Right forelimb (tissue), 1 donor: ENCODE data around the gene RUSC1.
"Not testable (repeated sequence)": the region's sequence is repeated elsewhere in the genome, so short reads cannot be mapped to it uniquely, and the experiment has no call there.

ENCODE experiments used
- DNase-seq: peaks from one replicate; pipeline ENCODE4 v3.0.0-alpha.2; 2018

RUSC1 gene

DNA sequence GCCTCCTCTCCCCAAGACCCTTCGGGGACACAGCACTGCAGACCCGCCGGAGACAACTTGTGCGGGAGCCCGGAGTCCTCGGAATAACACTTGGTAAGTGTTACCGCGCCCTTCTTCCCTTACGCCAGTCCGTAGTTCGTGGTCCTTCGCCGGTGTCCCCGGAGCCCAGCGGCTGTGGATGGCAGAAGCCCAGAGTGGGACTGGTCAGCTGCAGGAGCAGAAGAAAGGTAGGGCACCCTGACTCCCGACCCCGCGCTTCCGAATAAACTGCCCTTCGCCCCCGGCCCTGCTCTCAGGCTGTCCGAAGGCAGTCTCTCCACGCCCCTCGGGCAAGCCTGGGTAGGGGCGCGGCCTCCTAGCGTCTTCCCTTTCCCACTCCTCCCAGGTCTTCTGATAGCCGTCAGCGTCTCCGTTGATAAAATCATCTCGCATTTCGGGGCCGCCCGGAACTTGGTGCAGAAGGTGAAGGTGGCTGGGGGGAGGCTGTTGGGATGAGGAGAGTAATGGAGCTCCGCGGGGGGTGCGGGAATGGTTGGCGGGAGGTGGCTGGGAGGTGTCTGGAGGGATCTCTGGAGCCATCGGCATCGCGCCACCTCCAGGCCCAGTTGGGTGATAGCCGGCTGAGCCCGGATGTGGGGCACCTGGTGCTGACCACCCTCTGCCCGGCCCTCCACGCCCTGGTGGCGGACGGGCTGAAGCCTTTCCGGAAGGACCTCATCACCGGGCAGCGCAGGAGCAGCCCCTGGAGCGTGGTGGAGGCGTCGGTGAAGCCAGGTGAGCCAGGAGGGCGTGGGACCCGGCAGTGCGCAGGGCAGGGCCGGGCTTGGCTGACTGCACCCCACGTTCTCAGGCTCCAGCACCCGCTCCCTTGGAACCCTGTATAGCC lies 4.3 kb downstream of the RUSC1 start:
- peak; percentile 63 for DNase-seq

DNA sequence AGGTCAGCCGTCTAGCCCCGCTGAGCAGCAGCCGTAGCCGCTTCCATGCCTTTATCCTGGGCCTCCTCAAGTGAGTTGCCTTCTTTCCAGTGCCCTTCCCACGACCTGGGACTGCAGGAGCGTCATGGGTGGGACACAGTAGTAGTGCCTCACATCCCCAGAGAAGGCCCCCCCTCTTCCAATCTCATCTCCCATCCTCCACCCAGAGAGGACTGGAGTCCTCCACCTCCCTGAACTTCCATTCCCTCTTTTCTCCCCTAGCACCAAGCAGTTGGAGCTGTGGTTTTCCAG lies 4.9 kb downstream of the RUSC1 start:
- no peak for DNase-seq

DNA sequence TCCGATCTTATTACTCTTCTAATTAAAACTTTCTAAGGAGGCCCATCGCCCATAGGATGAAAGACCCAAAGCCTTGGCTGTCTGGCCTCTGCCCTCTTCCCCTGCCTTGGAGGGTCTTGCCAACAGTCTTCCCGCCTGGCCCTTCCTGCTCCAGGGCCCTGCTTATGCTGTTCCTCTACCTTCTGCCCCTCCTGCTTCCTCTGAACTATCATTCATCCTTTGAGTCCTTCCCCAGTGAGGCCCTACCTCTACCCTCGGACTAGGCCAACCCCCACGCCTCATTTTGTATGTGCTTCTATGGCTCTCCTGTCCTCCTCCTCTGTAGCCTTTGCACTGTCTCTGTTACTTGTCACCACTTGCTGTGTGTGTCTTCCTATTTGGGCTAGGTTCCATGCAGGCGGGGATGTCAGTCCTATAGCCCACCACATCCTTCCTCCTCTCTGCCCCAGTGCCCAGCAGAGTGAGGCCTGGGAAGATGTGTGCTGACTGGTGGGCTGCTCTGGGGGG lies 5.4 kb downstream of the RUSC1 start:
- DNase-seq: no peak

DNA sequence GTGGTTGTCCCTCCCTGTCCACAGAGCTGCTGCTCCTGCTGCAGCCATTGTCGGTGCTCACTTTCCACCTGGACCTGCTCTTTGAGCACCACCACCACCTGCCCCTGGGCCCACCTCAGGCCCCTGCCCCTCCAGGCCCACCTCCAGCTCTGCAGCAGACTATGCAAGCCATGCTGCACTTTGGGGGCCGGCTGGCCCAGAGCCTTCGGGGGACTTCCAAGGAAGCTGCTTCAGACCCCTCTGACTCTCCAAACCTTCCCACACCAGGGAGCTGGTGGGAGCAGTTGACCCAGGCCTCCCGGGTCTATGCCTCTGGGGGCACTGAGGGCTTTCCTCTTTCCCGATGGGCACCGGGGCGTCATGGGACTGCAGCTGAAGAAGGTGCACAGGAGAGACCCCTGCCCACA lies 5.9 kb downstream of the RUSC1 start:
- DNase-seq: no peak

GRCh38 chr1:155327981-155328380 lies 7.3 kb downstream of the RUSC1 start:
- no peak for DNase-seq

DNA sequence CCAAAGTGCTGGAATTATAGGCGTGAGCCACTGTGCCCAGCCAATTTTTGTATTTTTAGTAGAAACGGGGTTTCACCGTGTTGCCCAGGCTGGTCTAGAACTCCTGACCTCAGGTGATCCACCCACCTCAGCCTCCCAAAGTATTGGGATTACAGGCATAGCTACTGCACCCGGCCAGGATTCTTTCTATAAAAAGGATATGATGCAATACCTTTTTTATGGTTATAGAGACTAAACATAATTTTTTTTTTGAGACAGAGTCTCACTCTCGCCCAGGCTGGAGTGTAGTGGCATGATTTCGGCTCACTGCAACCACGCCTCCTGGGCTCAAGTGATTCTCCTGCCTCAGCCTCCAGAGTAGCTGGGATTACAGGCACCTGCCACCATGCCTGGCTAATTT lies 8.2 kb downstream of the RUSC1 start:
- not testable (repeated sequence) for DNase-seq

DNA sequence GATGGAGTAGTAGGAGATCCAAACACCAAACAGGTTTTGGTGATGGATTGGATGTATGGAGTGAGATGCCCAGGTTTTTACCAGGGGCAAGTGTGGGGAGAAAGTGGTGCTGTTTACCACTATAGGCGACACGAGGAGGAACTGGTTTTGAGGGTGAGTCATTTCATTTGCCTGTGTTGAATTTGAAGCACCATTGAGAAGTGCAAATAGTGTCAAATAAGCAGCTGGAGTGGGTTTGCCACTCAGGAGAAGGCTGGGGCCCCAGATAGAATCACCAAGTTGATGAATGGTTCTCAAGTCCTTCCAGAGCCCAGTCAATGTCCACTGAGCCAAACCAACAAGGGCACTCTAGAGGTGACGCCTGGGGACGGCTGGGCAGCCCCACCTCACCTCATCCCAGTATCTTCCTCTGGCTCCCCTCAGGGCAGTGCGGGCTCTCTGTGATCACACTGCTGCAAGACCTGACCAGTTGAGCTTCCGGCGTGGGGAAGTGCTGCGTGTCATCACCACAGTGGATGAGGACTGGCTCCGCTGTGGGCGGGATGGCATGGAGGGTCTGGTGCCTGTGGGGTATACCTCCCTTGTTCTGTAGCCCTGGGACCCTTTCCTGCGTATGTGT lies 9.4 kb downstream of the RUSC1 start:
- DNase-seq: no peak

- DNase-seq: no peak
Measured at GRCh38 chr1:155334962-155335361, 14.3 kb downstream of the RUSC1 start.

- no peak for DNase-seq
Measured at GRCh38 chr1:155339515-155340097, 18.9 kb downstream of the RUSC1 start.

DNA sequence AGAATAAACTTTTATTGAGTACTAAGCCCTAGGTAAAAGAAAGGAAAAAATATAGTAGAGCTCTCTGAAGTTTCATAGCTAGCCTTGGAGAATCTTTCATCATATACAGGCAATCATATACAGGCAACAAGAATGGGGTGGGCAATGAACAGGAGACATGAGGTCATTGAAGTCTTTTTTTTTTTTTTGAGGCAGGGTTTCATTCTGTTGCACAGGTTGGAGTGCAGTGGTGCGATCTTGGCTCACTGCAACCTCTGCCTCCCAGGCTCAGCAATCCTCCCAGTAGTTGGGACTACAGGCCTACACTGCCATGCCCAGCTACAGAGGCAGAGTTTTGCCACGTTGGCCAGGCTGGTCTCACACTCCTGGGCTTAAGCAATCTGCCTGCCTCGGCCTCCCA lies 22.1 kb downstream of the RUSC1 start:
- no peak for DNase-seq

DNA sequence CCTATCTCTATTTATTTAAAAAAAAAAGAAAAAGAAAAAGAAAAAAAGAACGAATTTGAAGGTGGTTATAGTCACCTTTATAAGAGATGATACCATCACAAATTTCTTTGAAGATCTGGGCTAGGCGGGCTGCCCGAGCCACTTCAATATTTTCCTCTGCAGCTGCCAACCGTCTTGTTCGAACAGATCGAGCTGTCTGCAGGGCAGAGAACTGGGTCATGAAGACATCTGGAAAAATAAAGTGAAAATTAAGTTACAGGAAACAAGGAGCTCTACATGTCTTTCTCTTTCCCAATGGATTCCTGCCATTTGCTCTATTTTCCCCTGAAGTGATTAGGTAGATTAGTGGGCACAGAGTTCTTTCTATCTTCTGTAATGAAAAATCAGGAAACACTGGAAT lies 31.9 kb downstream of the RUSC1 start:
- DNase-seq: peak; percentile 51

- DNase-seq: no peak
Measured at GRCh38 chr1:155360051-155360450, 39.4 kb downstream of the RUSC1 start.

DNA sequence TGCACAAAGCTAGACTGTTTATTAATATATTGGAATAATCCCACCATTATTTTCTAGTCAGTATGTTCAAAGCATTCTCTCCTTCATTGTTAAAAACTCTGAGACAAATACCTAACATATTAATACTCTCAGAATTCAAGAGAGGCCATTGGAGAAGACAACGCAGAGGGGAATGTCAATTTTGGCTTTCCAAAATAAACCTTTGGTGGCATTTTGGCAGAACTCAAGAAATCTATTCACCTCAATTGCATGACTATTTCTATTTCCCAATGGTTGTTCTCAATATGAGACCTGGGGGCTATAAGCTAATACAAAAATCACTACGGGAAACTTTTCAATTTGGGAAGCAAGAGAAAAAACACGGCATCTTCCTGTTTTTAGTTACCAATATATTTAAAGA lies 58.5 kb downstream of the RUSC1 start:
- no peak for DNase-seq

DNA sequence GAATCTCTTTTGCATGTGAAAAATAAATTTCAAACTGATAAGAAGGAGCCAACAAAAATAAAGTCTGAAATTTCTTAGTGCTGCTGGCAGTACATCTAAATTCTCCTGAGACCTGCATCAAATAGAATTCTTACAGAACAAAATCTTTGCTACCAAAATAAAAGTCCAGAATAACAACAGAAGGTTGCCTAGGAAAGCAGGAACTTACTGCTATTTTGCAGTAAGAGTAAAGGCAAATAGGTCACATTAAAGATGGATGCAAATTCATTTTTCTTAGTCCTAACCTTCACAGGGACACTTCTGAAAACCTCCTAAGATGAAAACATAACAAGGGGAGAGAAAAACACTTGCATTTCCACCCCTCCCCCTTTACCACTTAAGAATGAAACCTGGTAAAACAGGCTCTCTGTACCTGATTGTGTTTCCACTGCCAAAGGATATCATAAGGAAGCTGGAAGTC lies 59.0 kb downstream of the RUSC1 start:
- DNase-seq: no peak
